ENCODE results near the gene THEMIS.
"Not testable (repeated sequence)": the region's sequence is repeated elsewhere in the genome, so short reads cannot be mapped to it uniquely, and the experiment has no call there.

THEMIS gene

DNA sequence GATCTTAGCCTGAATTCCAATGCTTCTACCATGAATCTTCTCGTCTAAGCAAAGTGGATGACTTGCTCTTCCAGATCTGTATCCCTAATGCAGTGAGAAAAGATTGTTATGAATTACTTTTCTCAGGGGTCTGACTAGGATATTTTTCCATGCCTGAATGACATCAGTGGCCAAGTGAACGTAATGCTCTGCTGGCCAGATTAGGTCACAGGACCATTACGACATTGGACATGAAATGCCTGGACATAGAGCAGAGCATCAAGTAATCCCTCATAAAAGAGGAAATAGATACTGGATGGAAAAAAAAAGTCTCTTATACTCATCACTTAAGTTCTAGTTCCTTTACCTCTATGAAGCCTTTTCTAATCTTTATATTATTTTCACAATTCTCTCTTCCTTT lies 12.1 kb upstream of the THEMIS start:
- DNase-seq (ENCODE audit: low read depth) = no peak

DNA sequence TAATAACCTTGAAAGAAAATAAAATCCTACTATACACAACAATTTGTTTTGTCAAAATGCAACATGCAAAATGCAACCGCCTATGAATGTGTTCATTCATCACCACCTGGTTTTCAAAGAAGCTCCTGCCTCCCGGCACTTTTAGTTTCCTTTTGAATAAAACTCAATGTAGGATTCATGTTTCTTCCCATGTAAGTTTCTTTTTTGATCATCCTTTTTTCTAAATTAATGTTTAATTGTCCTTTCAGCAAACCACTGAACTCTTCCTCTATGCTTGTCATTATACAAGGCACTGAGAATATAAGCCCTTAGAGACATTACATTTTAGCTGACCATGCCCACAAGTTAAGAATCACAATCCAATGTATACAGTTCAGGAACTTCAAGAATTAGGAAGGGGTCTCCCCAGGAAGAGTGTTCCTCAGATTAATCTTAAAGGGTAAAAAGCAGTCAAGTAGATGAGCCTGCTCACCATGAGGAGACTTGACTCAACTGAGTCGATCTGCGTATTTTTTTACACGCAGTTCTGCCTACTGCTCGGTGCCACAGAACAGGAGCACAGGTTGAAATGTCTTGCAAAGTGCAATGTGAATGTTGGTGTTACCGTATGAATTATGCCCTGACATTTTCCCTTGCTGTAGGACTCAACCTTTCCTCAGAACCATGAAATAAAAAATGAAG lies 7.2 kb upstream of the THEMIS start:
- DNase-seq (ENCODE audit: low read depth) = no peak

DNA sequence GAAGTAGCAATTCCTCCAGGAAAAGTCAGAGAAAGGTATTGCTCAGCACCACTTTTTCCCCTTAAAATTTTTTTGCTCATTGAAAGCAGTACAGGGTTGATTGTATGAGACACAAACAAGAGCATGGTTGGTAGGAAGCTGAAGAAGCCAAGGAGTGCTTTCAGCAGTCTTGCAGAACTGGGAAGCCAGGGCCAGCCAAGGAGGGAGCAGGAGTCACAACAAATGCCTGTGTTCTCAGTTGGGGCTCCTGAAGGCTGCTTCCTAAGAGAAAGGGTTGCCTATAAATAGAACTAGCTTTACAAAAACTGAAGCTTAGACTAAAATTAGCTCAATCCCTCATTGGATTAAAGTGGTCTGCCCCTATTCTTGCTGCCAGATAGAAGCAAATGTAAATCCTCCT lies 3.3 kb upstream of the THEMIS start:
- DNase-seq (ENCODE audit: low read depth) = no peak

DNA sequence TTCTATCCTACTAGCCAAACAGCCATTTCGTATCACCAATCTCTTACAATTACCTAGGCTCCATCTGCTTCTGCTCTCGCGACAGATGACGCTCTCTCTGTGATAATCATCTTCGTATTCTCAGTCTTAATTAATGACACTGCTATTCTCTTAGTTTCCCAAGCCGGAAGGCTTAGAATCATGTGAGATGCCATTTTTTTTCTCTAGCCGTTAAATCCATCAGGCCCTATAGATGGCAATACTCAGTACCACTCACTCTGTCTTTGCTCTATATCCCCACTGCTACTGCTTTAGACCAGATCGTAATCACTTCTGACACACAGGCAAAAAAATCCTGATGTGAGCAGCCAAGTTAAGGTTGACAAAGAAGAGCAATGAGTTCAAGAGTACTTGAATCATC lies 2.1 kb upstream of the THEMIS start:
- DNase-seq (ENCODE audit: low read depth) = no peak

DNA sequence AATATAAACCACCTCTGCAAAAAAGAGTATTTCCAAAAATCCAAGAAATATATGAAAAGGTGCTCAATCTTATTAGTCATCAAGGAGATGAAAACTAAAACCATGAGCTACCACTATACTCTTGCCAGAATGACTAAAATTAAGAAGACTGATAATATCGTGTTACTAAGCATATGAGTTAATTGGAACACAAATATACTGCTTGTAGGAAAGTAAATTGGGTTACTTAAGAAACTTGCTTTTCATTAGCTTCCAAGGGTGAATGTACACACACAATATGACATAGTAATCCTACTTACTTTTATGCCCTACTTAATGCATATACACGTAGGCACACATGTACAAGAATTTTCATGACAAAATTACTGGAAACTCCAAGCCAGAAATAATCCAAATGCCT lies 3.4 kb downstream of the THEMIS start:
- DNase-seq (ENCODE audit: low read depth) = no peak

DNA sequence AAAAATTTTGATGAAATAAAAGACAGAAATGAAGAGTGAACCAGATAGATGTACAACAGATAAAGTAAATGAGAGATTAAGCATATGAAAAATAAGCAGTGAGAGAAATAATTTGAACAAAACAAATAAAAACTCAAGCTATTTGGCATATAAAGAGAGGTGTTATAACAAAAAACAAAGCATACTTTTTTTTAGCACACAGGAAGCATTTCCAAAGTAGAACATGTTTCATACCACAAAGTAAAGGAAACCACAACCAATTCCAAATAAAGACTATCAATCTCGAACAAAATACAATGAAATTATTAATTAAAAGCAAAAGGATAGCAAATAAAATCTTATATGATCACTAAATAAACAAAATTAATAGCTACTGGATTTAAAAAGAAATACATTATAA lies 6.8 kb downstream of the THEMIS start:
- DNase-seq (ENCODE audit: low read depth) = no peak

DNA sequence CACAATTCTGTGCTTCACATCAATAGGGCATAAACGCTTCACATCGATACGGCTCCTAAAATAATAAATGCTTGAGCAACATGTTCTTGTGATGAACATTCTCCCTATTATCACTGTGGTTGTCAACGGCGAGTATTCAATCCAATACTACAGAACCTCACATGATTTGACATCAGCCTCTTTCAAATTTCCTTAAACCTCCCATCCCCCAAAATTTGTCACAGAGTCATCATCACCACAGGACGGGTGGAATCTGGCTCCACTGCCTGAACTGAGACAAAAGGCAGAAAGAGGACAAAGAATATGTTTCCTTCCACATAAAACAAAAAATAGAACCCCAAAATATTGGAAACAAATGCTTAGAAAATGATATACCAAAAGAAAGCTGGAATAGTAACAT lies 7.3 kb downstream of the THEMIS start:
- DNase-seq (ENCODE audit: low read depth) = no peak

DNA sequence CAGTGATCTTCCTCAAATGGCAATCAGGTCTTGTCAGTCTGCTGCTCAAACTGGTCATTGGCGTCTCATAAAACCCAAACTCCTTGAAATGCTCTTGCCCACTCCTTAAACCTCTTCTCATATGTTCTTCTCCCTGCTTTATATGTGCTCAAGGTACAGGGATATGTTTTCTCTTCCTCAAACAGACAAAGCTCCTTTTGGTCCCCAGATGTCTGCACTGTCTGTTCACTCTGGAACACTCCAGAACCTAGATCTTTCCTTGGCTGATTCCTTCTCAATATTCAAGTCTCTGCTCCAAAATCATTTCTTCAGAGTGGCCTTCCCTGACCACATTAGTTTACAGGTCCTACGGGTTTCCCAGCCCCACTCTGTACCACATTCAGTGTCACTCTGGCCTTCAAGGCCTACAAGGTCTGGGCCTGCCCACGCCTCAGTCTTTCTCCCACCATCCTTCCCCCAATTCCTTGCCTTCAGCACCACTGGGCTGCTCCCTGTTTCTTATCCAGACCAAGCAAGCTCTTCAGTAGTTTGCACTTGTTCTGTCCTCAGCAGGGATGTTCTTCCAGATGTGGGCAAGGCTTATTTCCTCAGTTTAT lies 9.0 kb downstream of the THEMIS start:
- no peak for DNase-seq (ENCODE audit: low read depth)

DNA sequence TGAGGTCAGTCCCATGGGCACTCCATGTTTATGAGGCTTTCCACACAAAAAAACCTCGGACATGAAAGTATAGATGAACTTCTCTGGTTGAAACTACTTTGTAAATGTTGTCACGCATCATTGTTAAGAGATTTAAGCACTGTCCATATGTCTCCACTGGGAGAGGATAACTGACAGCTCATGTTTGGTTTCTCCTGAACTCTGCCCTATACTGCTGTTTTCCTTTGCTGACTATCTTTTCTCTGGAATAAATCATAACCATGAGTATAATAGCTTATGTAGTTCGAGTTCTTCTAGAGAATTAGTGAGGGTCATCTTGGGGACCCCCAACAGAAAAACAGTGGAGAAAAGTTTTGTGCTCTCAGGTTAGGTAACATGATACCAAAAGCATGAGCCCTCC lies 14.3 kb downstream of the THEMIS start:
- no peak for DNase-seq (ENCODE audit: low read depth)

DNA sequence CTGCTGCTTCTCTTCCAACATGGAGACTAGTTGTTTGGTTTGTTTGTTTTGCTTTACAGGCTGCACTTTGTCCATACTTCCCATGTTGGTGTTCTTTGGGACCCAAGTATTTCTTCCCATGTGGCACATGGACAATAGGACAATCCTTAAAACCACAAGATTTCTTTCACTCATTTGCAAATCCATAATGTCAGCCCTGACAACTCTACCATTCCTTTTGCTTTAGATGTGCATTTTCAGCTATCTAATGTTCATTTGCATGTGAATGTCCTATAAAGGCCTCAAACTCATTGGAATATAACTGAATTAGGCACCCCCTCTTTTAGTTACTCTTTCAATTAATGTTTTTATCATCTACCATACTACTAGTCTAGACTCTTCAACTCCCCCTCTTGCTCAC lies 16.7 kb downstream of the THEMIS start:
- DNase-seq (ENCODE audit: low read depth) = no peak

DNA sequence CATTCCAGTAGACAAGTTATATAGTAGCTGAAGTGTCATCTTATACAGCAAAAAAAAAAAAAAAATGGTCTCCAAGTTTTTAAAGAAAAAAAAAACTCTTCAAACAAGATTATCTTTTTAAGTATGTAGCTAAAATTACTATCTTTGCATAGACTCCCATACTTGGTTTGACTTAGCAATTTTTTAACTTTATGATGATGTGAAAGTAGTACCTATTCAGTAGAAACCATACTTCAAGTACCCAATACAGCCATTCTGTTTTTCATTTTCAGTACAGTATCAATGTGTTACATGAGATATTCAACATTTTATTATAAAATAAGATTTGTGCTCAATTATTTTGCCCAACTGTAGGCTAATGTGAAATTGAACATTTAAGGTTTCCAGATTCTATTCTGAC lies 18.9 kb downstream of the THEMIS start:
- DNase-seq (ENCODE audit: low read depth) = not testable (repeated sequence)

DNA sequence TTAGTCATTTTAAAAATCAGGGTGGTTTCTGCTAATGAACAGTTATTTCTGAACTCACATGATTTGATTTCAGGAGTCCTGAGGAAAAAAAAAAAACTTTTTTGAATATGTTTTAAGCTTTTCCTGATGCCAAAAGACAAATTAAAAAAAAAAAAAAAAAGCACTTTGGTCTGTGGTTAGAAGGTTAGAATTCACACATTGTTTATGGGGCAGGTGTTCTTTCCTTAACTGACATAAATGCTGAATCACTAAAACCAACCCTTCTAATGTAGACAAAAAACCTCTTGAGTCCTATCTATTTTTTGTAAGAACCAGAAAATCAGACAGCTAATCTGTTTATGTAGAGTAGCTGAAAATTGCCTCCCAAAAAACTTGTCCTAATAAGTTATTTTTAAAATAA lies 20.4 kb downstream of the THEMIS start:
- DNase-seq (ENCODE audit: low read depth) = no peak

DNA sequence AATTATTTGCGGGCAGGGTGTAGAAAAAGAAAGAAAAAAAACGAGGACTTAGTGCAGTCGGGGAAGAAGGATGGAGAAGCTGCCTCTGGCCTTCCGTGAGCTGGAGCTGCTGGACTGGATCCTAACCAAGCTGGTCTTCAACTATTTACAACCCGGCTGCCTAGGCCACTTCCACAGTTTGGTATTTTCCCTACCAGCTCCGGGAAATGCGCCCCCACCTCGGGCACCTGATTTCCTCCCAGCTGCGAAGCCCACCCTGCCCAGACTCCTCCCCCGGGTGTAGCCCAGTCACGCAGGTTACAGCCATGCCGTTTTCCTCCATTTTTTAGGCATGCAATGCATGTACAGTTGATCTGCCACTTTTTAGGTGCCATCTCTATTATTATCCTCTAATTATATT lies 21.2 kb downstream of the THEMIS start:
- peak; percentile 12 for DNase-seq (ENCODE audit: low read depth)

DNA sequence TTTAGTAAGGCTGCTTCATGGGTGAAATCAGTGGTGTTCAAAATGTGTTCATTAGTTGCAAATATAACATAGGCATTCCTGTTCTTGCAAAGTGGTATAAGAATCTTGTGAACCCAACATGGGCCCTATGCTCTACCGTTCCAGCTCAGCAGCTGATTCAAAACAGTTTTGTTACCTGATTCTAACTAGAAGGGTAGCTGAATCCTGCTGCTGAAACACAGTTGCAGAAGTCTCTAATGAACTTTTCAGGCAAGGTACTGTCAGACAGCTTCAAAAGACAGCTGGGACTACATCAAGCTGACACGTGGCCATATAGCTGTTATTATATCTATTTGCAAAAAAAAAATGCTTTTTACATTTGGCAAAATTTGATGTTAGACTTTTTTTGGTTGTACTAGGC lies 22.7 kb downstream of the THEMIS start:
- DNase-seq (ENCODE audit: low read depth) = no peak

DNA sequence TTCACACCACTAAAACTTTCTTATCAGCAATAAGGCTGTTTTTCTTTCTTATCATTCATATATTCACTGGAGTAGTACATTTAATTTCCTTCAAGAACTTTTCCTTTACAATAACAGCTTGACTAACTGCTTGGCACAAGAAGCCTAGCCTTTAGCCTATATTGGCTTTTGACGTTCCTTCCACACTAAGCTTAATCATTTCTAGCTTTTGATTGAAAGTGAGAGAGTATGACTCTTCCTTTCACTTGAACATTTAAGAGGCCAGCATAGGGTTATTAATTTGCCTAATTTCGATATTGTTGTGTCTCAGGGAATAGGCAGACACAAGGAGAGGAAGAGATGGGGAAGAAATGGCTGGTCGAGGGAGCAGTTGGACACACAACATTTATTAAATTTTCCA lies 23.6 kb downstream of the THEMIS start:
- no peak for DNase-seq (ENCODE audit: low read depth)

DNA sequence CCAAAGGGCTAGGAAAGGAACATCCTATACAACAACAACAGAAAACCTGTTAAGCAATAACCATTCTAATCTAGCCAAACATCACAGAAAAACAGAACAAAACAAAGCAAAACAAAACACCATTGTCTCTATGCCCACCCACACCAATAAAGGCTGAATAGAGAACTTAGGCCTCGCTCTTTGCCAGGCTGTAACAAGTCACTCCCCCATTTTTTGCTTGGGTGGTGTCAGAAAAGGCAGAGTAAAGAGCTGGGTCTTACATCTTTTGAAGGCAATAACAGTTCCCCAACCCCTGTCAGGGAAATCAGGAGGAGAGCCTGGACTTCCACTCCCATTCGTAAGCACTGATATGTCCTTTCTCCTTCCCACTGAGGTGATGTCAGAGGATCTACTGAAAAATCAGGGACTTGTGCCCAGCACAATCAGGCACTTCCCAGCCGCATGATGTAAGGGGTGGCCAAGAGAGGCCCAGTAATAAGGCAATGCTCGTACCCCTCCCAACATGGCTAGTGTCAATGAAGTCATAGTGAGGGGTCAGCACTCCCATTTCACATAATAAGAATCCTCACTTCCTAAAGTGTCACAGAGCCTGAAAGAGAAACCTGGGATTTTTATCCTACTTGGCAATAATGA lies 31.0 kb downstream of the THEMIS start:
- no peak for DNase-seq (ENCODE audit: low read depth)

DNA sequence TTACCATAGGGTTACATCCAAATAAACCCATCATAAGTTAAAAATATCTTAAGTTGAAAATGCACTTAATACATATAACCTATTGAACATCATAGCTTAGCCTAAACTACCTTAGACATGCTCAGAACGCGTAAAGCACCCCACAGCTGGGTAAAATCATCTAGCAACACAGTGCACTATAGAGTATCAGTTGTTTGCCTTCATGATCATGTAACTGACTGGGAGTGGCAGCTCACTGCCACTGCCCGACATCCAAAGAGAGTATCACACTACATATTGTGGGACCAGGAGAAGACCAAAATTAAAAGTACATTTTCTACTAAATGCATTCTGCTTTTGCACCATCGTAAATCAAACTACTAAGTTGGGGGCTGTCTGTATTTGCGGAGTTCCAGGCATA lies 31.7 kb downstream of the THEMIS start:
- no peak for DNase-seq (ENCODE audit: low read depth)

DNA sequence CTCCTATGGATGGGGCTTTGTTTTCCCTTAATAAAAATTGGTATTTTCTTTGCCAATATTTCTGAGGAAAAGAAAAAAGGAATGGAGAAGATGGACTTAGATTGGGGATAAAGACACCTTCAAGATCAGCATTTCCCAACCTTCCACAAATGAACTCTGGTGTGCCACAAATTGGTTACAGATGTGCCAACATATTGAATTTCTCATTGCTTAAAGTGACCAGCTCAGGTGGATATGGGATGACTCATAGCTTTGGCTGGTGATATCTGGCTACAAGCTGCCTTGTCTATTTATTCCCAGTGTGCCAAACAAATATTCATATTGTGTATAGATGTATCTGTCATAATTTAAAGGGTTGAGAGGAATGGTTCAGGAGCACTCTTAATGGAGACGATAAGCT lies 32.5 kb downstream of the THEMIS start:
- no peak for DNase-seq (ENCODE audit: low read depth)

DNA sequence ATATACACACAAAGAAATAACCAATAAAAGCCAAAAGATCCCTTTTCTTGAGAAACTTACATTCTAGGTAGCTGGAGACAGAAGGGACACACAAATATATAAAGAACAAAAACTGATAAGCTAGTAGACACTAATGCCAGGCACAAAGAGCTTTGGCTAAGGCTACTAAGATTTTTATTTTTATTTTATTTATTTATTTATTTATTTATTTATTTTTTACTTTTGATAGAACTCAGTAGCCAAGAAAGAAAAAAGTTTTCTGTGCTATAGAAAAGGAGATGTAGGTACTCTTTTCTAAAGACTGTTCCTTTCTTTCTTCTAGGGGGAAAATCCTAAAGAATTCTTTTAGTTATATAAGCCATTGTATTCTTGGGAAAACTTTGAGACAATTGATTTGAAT lies 34.1 kb downstream of the THEMIS start:
- no peak for DNase-seq (ENCODE audit: low read depth)

DNA sequence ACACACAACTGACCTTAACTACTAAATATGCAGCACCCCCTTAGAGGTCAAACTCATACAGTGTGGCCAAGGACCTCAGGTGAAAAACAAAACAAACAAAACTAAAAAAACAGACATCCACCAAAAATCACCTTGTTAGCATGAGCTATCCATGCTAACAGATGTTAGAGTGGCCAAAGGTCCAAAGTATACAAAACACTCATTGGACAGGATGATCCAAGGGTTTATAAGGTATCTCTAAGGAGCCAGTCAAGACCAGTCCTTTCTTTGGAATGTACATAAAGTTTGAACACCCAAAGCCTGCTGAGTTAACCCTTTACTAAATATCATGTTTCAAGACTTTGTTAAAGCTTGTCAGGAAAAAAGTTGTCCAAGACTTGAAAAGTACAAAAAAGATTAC lies 35.8 kb downstream of the THEMIS start:
- no peak for DNase-seq (ENCODE audit: low read depth)

DNA sequence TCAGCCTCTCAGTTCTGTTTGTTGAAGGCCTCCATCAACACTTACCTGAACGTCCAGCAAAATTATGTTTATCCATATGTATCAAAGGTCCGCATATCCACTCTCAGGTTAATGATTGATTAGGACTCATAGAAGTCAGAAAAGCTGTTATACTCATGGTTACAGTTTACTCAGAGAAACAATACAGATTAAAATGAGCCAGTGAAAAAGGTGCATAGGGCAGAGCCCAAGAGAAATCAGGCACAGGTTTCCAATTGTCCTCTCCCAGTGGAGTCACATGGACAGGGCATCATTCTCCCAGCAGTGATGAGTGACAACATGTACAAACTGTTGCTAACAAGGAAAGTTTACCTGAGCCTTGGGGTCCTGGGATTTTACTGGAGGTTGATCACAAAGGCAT lies 36.2 kb downstream of the THEMIS start:
- DNase-seq (ENCODE audit: low read depth) = no peak

DNA sequence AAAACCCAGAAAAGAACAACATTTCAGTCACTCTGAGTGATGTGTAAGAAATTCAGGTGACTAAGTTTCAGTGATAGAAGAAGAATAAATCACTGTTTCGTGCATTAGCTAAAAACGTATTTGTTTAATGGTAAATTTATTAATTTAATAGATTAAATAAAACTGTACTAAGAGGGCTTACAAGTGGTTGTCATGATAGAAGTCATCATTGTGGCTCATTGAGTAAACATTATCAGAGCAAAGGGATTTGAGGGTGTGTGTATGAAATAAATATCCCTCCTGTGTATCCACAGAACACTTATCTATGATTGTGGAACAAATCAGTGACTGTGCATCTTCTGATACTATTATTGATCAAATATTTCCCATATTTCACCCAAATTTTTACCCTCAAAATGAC lies 40.1 kb downstream of the THEMIS start:
- no peak for DNase-seq (ENCODE audit: low read depth)

DNA sequence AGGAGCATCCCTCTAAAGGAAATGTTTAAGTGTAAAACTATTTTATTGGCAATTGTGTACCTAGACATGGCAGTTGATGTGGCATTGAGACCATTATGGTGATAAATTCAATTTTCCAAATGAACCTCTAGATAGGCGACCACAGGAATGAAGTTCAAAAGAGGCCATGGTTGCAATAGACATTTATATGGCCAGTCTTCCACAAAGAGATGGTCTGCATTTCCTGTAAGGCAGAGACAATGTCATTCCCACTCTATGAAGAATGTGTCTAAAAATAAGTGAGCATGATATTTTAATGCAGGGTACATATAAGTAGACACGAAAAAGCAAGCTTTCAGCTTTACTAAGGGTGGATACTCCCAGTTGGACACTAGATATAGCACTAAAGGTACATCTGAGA lies 40.9 kb downstream of the THEMIS start:
- no peak for DNase-seq (ENCODE audit: low read depth)

Data from stromal cell of bone marrow (primary cell).